ENCODE measurements around the gene CBX2. TPM values are rescaled to one million over a fixed set of nuclear protein-coding genes. Genes with fewer than 3 reads are reported as not detected.

The CBX2 gene
- total RNA-seq, 1 experiment from 2014 or later: 28.3 TPM

DNA sequence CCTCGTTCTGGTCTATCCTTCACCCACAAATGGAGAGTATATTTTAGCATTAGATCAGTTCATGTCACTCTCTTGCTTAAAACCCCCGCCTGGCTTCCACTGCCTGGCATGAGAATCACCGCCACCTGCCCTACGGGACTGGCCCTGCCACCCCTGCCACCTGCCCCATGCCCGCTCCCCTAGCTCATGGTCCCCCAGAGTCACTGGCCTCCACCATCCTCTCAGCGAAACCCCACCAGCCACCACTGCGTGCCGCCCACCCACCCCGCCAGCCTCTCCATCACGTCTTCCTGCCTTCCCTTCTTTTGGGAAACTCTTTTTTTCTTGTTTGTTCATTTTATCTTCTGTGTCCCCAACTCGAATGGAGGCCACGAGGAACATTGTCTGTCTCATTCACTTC lies 48.2 kb upstream of the CBX2 start:
- Histone ChIP-seq H3K4me2 (ENCODE audit: low read length) (no peak overlapping the region), H2AFZ (ENCODE audit: low read depth, low read length, poor library complexity, severe bottlenecking) (no peak overlapping the region), H3K4me1 (ENCODE audit: control insufficient read depth in 1 of 2, insufficient read depth in 2 of 2, low read length in 2 of 2) (peaks cover 0 to 10% of the 10 kb centered on the region in 2 experiments; a peak in 1 of 4 replicates), H3K9me3 (ENCODE audit: control insufficient read depth in 1 of 2, insufficient read depth in 1 of 2, low read depth in 1 of 2, low read length in 2 of 2) (no peaks in the 10 kb centered on the region), H4K20me1 (ENCODE audit: insufficient read depth) (no peaks in the 10 kb centered on the region), H3K79me2 (ENCODE audit: insufficient read depth, low read length) (no peaks in the 10 kb centered on the region), H3K36me3 (ENCODE audit: control insufficient read depth in 1 of 2, insufficient read depth in 2 of 2, low read length in 2 of 2) (no peaks in the 10 kb centered on the region), H3K9me2 (ENCODE audit: insufficient read depth) (no peaks in the 10 kb centered on the region), H3K9ac (ENCODE audit: low read length) (no peak overlapping the region), H3K27ac (ENCODE audit: low read depth, low read length) (no peak overlapping the region), H3K27me3 (ENCODE audit: insufficient read depth, low read length) (no peaks in the 10 kb centered on the region), H3K4me3 (replicated peaks in 1 of 2; ENCODE audit: low read depth in 1 of 2, low read length in 2 of 2) (no peak overlapping the region)
- ChIA-PET CTCF (no interaction called here), POLR2A (no interaction called here), RAD21 (ENCODE audit: low non-redundant PET in 1 of 2, low total read pairs in 2 of 2, uncharacterized antibody in 2 of 2, unreplicated experiment in 2 of 2) (no interaction called here)
- TF ChIP-seq EZH2phosphoT487 (IDR thresholded peaks at IDR 0.05; ENCODE audit: borderline replicate concordance): no peak
- no peak for TF ChIP-seq CBX3 (IDR thresholded peaks at IDR 0.05; ENCODE audit: low read depth)
- DNase-seq (ENCODE audit: low read depth, low spot score) (no peak), ATAC-seq (no peak)
- intact Hi-C loops (cut with micrococcal nuclease): no loop called here
- no TSS peak for BruUV-seq (replicated peaks)

DNA sequence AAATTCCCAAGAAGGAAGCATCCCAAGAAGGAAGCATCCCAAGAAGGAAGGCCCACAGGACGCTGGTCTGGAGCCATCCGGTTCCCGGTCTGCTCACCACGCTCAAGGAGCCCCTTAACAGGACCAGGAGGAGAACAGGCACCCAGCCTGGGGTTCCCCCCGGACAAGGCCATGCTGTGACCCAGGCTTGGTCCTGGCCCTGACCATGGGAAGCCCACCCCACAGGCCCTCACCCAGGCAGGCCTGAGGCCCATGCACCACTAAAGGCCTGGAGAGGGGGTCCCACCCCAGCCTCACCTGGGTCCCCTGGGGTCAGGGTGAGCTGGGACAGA lies 47.5 kb upstream of the CBX2 start:
- intact Hi-C loops (cut with micrococcal nuclease): no loop called here
- TF ChIP-seq, protein P1, sequence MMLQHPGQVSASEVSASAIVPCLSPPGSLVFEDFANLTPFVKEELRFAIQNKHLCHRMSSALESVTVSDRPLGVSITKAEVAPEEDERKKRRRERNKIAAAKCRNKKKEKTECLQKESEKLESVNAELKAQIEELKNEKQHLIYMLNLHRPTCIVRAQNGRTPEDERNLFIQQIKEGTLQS (IDR thresholded peaks at IDR 0.05): no peak
- TF ChIP-seq CEBPB (IDR thresholded peaks at IDR 0.05; ENCODE audit: low read depth) (no peak), POLR2AphosphoS5 (IDR thresholded peaks at IDR 0.05; ENCODE audit: low read depth, low read length) (no peak), EGR1 (IDR thresholded peaks at IDR 0.05; ENCODE audit: low read depth) (no peak)
- ATAC-seq (no peak), DNase-seq (ENCODE audit: low read depth, low spot score) (no peak)
- no peaks in the 10 kb centered on the region for H3K27me3 ChIP-seq (ENCODE audit: insufficient read depth, low read length)
- peaks cover 0 to 10% of the 10 kb centered on the region in 2 experiments; a peak in 1 of 4 replicates for H3K4me1 ChIP-seq (ENCODE audit: control insufficient read depth in 1 of 2, insufficient read depth in 2 of 2, low read length in 2 of 2)
- RAD21 ChIA-PET (ENCODE audit: low non-redundant PET in 1 of 2, low total read pairs in 2 of 2, uncharacterized antibody in 2 of 2, unreplicated experiment in 2 of 2): no interaction called here
- no TSS peak for BruUV-seq (replicated peaks)
- no peak overlapping the region for H2AFZ ChIP-seq (ENCODE audit: low read depth, low read length, poor library complexity, severe bottlenecking)
- H3K9me3 ChIP-seq (ENCODE audit: control insufficient read depth in 1 of 2, insufficient read depth in 1 of 2, low read depth in 1 of 2, low read length in 2 of 2): no peaks in the 10 kb centered on the region
- CTCF ChIA-PET: no interaction called here
- H3K9me2 ChIP-seq (ENCODE audit: insufficient read depth): no peaks in the 10 kb centered on the region
- POLR2A ChIA-PET: no interaction called here
- no peak overlapping the region for H3K9ac ChIP-seq (ENCODE audit: low read length)
- H3K4me2 ChIP-seq (ENCODE audit: low read length): no peak overlapping the region
- no peak overlapping the region for H3K27ac ChIP-seq (ENCODE audit: low read depth, low read length)
- no peaks in the 10 kb centered on the region for H3K79me2 ChIP-seq (ENCODE audit: insufficient read depth, low read length)
- H3K36me3 ChIP-seq (ENCODE audit: control insufficient read depth in 1 of 2, insufficient read depth in 2 of 2, low read length in 2 of 2): no peaks in the 10 kb centered on the region
- no peak overlapping the region for H3K4me3 ChIP-seq (replicated peaks in 1 of 2; ENCODE audit: low read depth in 1 of 2, low read length in 2 of 2)
- H4K20me1 ChIP-seq (ENCODE audit: insufficient read depth): no peaks in the 10 kb centered on the region
